ENCODE measurements around the gene B3GLCT.

GRCh38 chr13:31214435-31214834 is 14.7 kb downstream of the B3GLCT start:
- TF ChIP-seq EZH2phosphoT487 (IDR thresholded peaks at IDR 0.05; ENCODE audit: borderline replicate concordance, low read depth) = no peak
- TF ChIP-seq, protein P1, sequence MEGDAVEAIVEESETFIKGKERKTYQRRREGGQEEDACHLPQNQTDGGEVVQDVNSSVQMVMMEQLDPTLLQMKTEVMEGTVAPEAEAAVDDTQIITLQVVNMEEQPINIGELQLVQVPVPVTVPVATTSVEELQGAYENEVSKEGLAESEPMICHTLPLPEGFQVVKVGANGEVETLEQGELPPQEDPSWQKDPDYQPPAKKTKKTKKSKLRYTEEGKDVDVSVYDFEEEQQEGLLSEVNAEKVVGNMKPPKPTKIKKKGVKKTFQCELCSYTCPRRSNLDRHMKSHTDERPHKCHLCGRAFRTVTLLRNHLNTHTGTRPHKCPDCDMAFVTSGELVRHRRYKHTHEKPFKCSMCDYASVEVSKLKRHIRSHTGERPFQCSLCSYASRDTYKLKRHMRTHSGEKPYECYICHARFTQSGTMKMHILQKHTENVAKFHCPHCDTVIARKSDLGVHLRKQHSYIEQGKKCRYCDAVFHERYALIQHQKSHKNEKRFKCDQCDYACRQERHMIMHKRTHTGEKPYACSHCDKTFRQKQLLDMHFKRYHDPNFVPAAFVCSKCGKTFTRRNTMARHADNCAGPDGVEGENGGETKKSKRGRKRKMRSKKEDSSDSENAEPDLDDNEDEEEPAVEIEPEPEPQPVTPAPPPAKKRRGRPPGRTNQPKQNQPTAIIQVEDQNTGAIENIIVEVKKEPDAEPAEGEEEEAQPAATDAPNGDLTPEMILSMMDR (IDR thresholded peaks at IDR 0.05) = no peak
